NB4 (cell line): ENCODE results near the gene PDZRN3.

ENCODE experiments used
- MAX ChIP-seq: IDR thresholded peaks from 2 replicates; pipeline ENCODE4 v1.6.1; 2011; ENCODE audit warnings: low read depth, low read length
- MYC ChIP-seq: IDR thresholded peaks from 2 replicates; pipeline ENCODE4 v1.6.1; 2011; ENCODE audit warnings: low read depth, low read length
- POLR2A ChIP-seq: IDR thresholded peaks from 2 replicates; pipeline ENCODE4 v1.6.1; 2011; ENCODE audit warnings: mild to moderate bottlenecking; ENCODE audit not compliant: insufficient read length; ENCODE audit errors: extremely low read depth
- TF ChIP-seq, protein P1 (sequence below): IDR thresholded peaks from one replicate; pipeline ENCODE4 v1.5.1; 2012; ENCODE audit warnings: low read depth, low read length

GRCh38 chr3:73422571-73422970 lies 202.2 kb downstream of the PDZRN3 start:
- TF ChIP-seq POLR2A (no peak), MYC (no peak), MAX (no peak)
- TF ChIP-seq, protein P1, sequence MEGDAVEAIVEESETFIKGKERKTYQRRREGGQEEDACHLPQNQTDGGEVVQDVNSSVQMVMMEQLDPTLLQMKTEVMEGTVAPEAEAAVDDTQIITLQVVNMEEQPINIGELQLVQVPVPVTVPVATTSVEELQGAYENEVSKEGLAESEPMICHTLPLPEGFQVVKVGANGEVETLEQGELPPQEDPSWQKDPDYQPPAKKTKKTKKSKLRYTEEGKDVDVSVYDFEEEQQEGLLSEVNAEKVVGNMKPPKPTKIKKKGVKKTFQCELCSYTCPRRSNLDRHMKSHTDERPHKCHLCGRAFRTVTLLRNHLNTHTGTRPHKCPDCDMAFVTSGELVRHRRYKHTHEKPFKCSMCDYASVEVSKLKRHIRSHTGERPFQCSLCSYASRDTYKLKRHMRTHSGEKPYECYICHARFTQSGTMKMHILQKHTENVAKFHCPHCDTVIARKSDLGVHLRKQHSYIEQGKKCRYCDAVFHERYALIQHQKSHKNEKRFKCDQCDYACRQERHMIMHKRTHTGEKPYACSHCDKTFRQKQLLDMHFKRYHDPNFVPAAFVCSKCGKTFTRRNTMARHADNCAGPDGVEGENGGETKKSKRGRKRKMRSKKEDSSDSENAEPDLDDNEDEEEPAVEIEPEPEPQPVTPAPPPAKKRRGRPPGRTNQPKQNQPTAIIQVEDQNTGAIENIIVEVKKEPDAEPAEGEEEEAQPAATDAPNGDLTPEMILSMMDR = no peak
